IMR-90 (cell line): ENCODE data around the gene MRE11.
"Not testable (repeated sequence)": the region's sequence is repeated elsewhere in the genome, so short reads cannot be mapped to it uniquely, and the experiment has no call there.

Experiments
- CEBPB ChIP-seq: IDR thresholded peaks from 2 replicates; pipeline ENCODE4 v1.6.1; 2012; ENCODE audit warnings: low read depth, low read length, improper control_type of control experiment
- FOS ChIP-seq: fragments of 150-350 bp; IDR thresholded peaks from 2 replicates; pipeline ENCODE4 v1.6.1; 2016; ENCODE audit warnings: low read depth, low read length
- MAFK ChIP-seq: IDR thresholded peaks from 2 replicates; pipeline ENCODE4 v1.6.1; 2012; ENCODE audit warnings: low read depth, low read length, improper control_type of control experiment
- MAZ ChIP-seq: IDR thresholded peaks from 2 replicates; pipeline ENCODE4 v1.6.1; 2012; ENCODE audit warnings: low read depth, mild to moderate bottlenecking, low read length, improper control_type of control experiment, moderate library complexity, borderline replicate concordance
- MXI1 ChIP-seq: IDR thresholded peaks from 2 replicates; pipeline ENCODE4 v1.6.1; 2012; ENCODE audit warnings: low read depth, mild to moderate bottlenecking, low read length, moderate library complexity, borderline replicate concordance
- POLR2A ChIP-seq: IDR thresholded peaks from 2 replicates; pipeline ENCODE4 v1.6.1; 2012; ENCODE audit warnings: mild to moderate bottlenecking, low read depth, low read length
- RAD21 ChIP-seq: IDR thresholded peaks from 2 replicates; pipeline ENCODE4 v1.6.1; 2012; ENCODE audit warnings: low read length, improper control_type of control experiment
- RCOR1 ChIP-seq: IDR thresholded peaks from 2 replicates; pipeline ENCODE4 v1.6.1; 2012; ENCODE audit warnings: mild to moderate bottlenecking, low read length, improper control_type of control experiment; ENCODE audit not compliant: insufficient replicate concordance
- RFX5 ChIP-seq: IDR thresholded peaks from 2 replicates; pipeline ENCODE4 v1.8.0; 2012; ENCODE audit warnings: low read depth, mild to moderate bottlenecking, low read length, moderate library complexity
- SMC3 ChIP-seq: fragments of 150-350 bp; IDR thresholded peaks from 2 replicates; pipeline ENCODE4 v1.6.1; 2016; ENCODE audit warnings: low read depth, mild to moderate bottlenecking, antibody characterized with exemption, low read length, moderate library complexity
- TF ChIP-seq, protein P1 (sequence below): conservative IDR thresholded peaks from 2 replicates; pipeline ENCODE4 v1.5.1; 2012; ENCODE audit warnings: mild to moderate bottlenecking, low read depth, low read length, improper control_type of control experiment
- TF ChIP-seq, protein P2 (sequence below): fragments of 150-350 bp; IDR thresholded peaks from 2 replicates; pipeline ENCODE4 v1.6.1; 2017; ENCODE audit warnings: mild to moderate bottlenecking, antibody characterized with exemption, low read length, low read depth
- TF ChIP-seq, protein P3 (sequence below): fragments of 150-350 bp; IDR thresholded peaks from 2 replicates; pipeline ENCODE4 v1.6.1; 2016; ENCODE audit warnings: low read depth, mild to moderate bottlenecking, low read length, moderate library complexity, borderline replicate concordance

DNA sequence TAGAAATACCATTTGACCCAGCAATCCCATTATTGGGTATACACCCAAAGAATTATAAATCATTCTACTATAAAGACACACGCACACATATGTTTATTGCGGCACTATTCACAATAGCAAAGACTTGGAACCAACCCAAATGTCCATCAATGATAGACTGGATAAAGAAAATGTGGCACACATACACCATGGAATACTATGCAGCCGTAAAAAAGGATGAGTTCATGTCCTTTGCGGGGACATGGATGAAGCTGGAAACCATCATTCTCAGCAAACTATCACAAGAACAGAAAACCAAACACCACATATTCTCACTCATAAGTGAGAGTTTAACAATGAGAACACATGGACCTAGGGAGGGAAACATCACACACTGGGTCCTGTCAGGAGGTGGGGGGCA, 101.7 kb downstream of the MRE11 start:
- TF ChIP-seq, protein P1, sequence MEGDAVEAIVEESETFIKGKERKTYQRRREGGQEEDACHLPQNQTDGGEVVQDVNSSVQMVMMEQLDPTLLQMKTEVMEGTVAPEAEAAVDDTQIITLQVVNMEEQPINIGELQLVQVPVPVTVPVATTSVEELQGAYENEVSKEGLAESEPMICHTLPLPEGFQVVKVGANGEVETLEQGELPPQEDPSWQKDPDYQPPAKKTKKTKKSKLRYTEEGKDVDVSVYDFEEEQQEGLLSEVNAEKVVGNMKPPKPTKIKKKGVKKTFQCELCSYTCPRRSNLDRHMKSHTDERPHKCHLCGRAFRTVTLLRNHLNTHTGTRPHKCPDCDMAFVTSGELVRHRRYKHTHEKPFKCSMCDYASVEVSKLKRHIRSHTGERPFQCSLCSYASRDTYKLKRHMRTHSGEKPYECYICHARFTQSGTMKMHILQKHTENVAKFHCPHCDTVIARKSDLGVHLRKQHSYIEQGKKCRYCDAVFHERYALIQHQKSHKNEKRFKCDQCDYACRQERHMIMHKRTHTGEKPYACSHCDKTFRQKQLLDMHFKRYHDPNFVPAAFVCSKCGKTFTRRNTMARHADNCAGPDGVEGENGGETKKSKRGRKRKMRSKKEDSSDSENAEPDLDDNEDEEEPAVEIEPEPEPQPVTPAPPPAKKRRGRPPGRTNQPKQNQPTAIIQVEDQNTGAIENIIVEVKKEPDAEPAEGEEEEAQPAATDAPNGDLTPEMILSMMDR: not testable (repeated sequence)
- not testable (repeated sequence) for TF ChIP-seq POLR2A, FOS, MAFK, MAZ, SMC3, RAD21, CEBPB, RFX5, RCOR1, MXI1
- TF ChIP-seq, protein P2, sequence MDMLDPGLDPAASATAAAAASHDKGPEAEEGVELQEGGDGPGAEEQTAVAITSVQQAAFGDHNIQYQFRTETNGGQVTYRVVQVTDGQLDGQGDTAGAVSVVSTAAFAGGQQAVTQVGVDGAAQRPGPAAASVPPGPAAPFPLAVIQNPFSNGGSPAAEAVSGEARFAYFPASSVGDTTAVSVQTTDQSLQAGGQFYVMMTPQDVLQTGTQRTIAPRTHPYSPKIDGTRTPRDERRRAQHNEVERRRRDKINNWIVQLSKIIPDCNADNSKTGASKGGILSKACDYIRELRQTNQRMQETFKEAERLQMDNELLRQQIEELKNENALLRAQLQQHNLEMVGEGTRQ: not testable (repeated sequence)
- TF ChIP-seq, protein P3, sequence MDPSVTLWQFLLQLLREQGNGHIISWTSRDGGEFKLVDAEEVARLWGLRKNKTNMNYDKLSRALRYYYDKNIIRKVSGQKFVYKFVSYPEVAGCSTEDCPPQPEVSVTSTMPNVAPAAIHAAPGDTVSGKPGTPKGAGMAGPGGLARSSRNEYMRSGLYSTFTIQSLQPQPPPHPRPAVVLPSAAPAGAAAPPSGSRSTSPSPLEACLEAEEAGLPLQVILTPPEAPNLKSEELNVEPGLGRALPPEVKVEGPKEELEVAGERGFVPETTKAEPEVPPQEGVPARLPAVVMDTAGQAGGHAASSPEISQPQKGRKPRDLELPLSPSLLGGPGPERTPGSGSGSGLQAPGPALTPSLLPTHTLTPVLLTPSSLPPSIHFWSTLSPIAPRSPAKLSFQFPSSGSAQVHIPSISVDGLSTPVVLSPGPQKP: not testable (repeated sequence)
